Caco-2 (cell line): ENCODE measurements around the gene SORCS2. TPM values are rescaled to one million over a fixed set of nuclear protein-coding genes. Genes with fewer than 3 reads are reported as not detected.

Source experiments
- BruUV-seq: library from RNA; stranded (reverse); fragments of 400-500 nt; replicated peaks from 2 replicates; lab custom pipeline; 2021; lab: Mats Ljungman, UMichigan
- CTCF ChIA-PET: fragments of 300-600 bp; sonication (Branson Sonifier 250); formaldehyde crosslinking; loops from one replicate; lab custom pipeline; 2022; ENCODE audit warnings: antibody characterized with exemption; lab: Charles Lee
- POLR2A ChIA-PET: fragments of 300-600 bp; sonication (Branson Sonifier 250); formaldehyde crosslinking; loops from one replicate; lab custom pipeline; 2022; ENCODE audit warnings: antibody characterized with exemption; lab: Charles Lee
- DNase-seq, 2 experiments: peaks; one replicate each; pipeline versions ENCODE4 v3.0.0 to v3.0.0-alpha.2; 2020 to 2022
- H3K27me3 ChIP-seq: replicated peaks from 2 replicates; pipeline ENCODE4 v1.6.0; 2011; ENCODE audit warnings: low read length; ENCODE audit not compliant: control insufficient read depth, insufficient read depth
- H3K36me3 ChIP-seq: 2 replicates; pipeline ENCODE4 v1.5.1; 2011; ENCODE audit warnings: low read length; ENCODE audit not compliant: control insufficient read depth, insufficient read depth
- H3K4me1 ChIP-seq: fragments of 250-450 bp; sonication (Bioruptor Pico); 2 replicates; pipeline ENCODE4 v1.5.1; 2020; ENCODE audit warnings: mild to moderate bottlenecking
- H3K4me3 ChIP-seq: 2 replicates; pipeline ENCODE4 v1.5.1; 2011; ENCODE audit warnings: low read depth, mild to moderate bottlenecking, control low read depth, low read length
- H3K9me3 ChIP-seq: fragments of 250-450 bp; sonication (Bioruptor Pico); 2 replicates; pipeline ENCODE4 v1.5.1; 2020; ENCODE audit warnings: mild to moderate bottlenecking, moderate library complexity
- H3K27ac Mint-ChIP-seq: one replicate; pipeline ENCODE4 v1.8.0; 2022; ENCODE audit warnings: mixed read lengths; ENCODE audit not compliant: unreplicated experiment
- H3K27me3 Mint-ChIP-seq: one replicate; pipeline ENCODE4 v1.8.0; 2022; ENCODE audit warnings: mixed read lengths; ENCODE audit not compliant: insufficient read depth, unreplicated experiment
- H3K36me3 Mint-ChIP-seq: one replicate; pipeline ENCODE4 v1.8.0; 2022; ENCODE audit warnings: mild to moderate bottlenecking, mixed read lengths; ENCODE audit not compliant: insufficient read depth, unreplicated experiment
- H3K4me1 Mint-ChIP-seq: one replicate; pipeline ENCODE4 v1.8.0; 2022; ENCODE audit warnings: low read depth, mixed read lengths; ENCODE audit not compliant: unreplicated experiment
- H3K4me3 Mint-ChIP-seq: one replicate; pipeline ENCODE4 v1.8.0; 2022; ENCODE audit warnings: mild to moderate bottlenecking, moderate library complexity, mixed read lengths; ENCODE audit not compliant: unreplicated experiment
- H3K9me3 Mint-ChIP-seq: one replicate; pipeline ENCODE4 v1.8.0; 2022; ENCODE audit warnings: mixed read lengths; ENCODE audit not compliant: unreplicated experiment
- intact Hi-C: fragments of 100-400 bp; cut with micrococcal nuclease; formaldehyde crosslinking; loops from one replicate; pipeline ENCODE4 v1.10.0; 2022; ENCODE audit not compliant: unreplicated experiment
- total RNA-seq: library from RNA; stranded (reverse); gene quantifications from 2 replicates; pipeline ENCODE4 v1.2.3, GENCODE V29; 2022
- TF ChIP-seq, protein P1 (sequence below), 2 experiments: fragments of 200-600 bp in 1 of 2; IDR thresholded peaks; 1 replicate in 1 of 2; 2 replicates in 1 of 2; pipeline versions ENCODE4 v1.5.1 to v1.8.0; 2011 to 2022; ENCODE audit warnings: antibody characterized with exemption in 1 of 2, control low read depth in 1 of 2, inconsistent platforms in 1 of 2, low read depth in 1 of 2, low read length in 1 of 2, mild to moderate bottlenecking in 1 of 2, moderate library complexity in 1 of 2; ENCODE audit not compliant: insufficient read depth in 1 of 2, severe bottlenecking in 1 of 2, unreplicated experiment in 1 of 2

Gene SORCS2
- total RNA-seq, 1 experiment from 2014 or later, result 1.6 TPM

- TF ChIP-seq, protein P1, sequence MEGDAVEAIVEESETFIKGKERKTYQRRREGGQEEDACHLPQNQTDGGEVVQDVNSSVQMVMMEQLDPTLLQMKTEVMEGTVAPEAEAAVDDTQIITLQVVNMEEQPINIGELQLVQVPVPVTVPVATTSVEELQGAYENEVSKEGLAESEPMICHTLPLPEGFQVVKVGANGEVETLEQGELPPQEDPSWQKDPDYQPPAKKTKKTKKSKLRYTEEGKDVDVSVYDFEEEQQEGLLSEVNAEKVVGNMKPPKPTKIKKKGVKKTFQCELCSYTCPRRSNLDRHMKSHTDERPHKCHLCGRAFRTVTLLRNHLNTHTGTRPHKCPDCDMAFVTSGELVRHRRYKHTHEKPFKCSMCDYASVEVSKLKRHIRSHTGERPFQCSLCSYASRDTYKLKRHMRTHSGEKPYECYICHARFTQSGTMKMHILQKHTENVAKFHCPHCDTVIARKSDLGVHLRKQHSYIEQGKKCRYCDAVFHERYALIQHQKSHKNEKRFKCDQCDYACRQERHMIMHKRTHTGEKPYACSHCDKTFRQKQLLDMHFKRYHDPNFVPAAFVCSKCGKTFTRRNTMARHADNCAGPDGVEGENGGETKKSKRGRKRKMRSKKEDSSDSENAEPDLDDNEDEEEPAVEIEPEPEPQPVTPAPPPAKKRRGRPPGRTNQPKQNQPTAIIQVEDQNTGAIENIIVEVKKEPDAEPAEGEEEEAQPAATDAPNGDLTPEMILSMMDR (IDR thresholded peaks at IDR 0.05; ENCODE audit: insufficient read depth in 1 of 2, low read depth in 1 of 2, low read length in 1 of 2, severe bottlenecking in 1 of 2, unreplicated experiment in 1 of 2), result no peak
- no peak for DNase-seq
- Mint-ChIP-seq H3K27me3 (no peaks in the 10 kb centered on the region), H3K4me3 (no peak overlapping the region), H3K9me3 (no peaks in the 10 kb centered on the region), H3K4me1 (peaks cover 23% of the 10 kb centered on the region), H3K36me3 (no peaks in the 10 kb centered on the region), H3K27ac (no peak overlapping the region)
- CTCF ChIA-PET, result no interaction called here
- Histone ChIP-seq H3K4me1 (no peaks in the 10 kb centered on the region), H3K27me3 (no peaks in the 10 kb centered on the region), H3K4me3 (no peak overlapping the region), H3K36me3 (no peaks in the 10 kb centered on the region), H3K9me3 (no peaks in the 10 kb centered on the region)
- POLR2A ChIA-PET, result no interaction called here
- intact Hi-C loops, result no loop called here
- no TSS peak for BruUV-seq
These were observed 5.6 kb downstream of the SORCS2 start for GRCh38 chr4:7197910-7198309.

DNA sequence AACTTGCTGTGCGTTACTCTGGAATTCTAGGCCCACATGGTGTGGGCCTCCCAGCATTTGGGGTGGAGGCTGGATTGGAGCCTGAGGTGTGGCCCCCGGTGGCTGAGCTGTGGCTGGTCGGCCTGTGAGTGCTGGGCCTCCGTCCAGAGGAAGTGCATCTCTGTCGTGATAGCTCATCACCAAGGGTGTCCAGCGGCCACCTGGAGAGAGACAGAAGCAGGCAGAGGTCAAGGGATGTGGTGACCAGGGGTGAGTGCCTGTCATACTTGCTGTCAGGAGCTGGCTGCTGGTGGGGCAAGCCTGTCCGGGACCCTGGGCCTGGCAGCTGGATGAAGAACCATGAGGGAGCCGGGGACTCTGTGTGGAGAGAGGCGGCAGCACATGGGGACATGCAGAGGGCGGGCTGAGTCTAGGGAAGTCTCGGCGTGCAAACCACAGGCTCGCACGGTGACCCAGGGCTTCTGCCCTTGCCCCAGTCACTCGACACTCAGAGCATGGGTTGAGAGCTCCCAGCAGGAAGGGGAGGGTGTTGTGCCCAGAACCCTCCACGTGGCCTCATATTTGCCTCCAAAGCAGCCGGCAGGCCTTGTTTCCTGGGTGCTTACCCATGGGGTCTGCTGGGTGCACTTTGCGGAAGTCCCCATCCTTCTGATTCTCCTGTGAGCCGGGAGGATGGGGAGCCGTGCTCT lies 6.2 kb downstream of the SORCS2 start:
- POLR2A ChIA-PET, result no interaction called here
- CTCF ChIA-PET, result no interaction called here
- Mint-ChIP-seq H3K36me3 (no peaks in the 10 kb centered on the region), H3K27ac (no peak overlapping the region), H3K9me3 (no peaks in the 10 kb centered on the region), H3K4me1 (peaks cover 23% of the 10 kb centered on the region), H3K27me3 (no peaks in the 10 kb centered on the region), H3K4me3 (no peak overlapping the region)
- TF ChIP-seq, protein P1 (IDR thresholded peaks at IDR 0.05; ENCODE audit: insufficient read depth in 1 of 2, low read depth in 1 of 2, low read length in 1 of 2, severe bottlenecking in 1 of 2, unreplicated experiment in 1 of 2), result no peak
- Histone ChIP-seq H3K4me3 (no peak overlapping the region), H3K27me3 (no peaks in the 10 kb centered on the region), H3K9me3 (no peaks in the 10 kb centered on the region), H3K4me1 (no peaks in the 10 kb centered on the region), H3K36me3 (no peaks in the 10 kb centered on the region)
- no TSS peak for BruUV-seq
- DNase-seq, result no peak
- intact Hi-C loops, result no loop called here

DNA sequence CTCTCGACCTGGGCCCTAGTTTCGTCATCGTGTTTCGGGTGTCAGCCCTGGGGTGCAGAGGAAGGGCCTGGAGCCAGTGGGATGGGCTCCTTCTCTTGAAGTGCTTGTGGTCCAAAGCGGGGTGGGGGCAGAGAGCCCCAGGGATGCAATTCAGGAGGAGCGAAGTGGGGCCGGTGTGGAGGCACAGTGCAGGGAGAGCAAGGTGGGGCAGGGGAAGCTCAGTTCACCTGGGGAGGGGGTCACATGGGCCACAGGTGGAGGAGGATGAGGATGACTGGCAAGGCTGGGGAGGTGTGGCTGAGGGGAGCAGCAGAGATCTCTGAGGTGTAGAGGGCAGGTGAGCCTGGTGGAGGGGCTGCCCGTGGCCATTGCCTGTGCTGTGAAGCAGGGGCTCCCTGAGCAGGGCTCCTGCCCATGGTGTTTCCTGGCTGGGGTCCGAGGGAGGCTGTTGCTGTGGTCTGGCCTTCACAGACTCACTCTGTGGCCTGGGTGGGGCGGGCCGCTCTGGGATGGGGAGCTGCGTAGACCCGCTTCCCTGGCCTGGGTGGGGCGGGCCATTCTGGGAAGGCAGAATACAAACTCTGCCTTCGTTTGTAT lies 6.9 kb downstream of the SORCS2 start:
- H3K9me3 ChIP-seq, result no peaks in the 10 kb centered on the region
- no peak for DNase-seq
- no peaks in the 10 kb centered on the region for H3K27me3 ChIP-seq
- no peak overlapping the region for H3K4me3 Mint-ChIP-seq
- H3K27ac Mint-ChIP-seq, result no peak overlapping the region
- ChIA-PET CTCF (no interaction called here), POLR2A (no interaction called here)
- H3K4me1 ChIP-seq, result no peaks in the 10 kb centered on the region
- no peaks in the 10 kb centered on the region for H3K36me3 ChIP-seq
- H3K36me3 Mint-ChIP-seq, result no peaks in the 10 kb centered on the region
- TF ChIP-seq, protein P1 (IDR thresholded peaks at IDR 0.05; ENCODE audit: insufficient read depth in 1 of 2, low read depth in 1 of 2, low read length in 1 of 2, severe bottlenecking in 1 of 2, unreplicated experiment in 1 of 2), result no peak
- intact Hi-C loops, result no loop called here
- H3K27me3 Mint-ChIP-seq, result no peaks in the 10 kb centered on the region
- no TSS peak for BruUV-seq
- H3K9me3 Mint-ChIP-seq, result no peaks in the 10 kb centered on the region
- peaks cover 23% of the 10 kb centered on the region for H3K4me1 Mint-ChIP-seq
- H3K4me3 ChIP-seq, result no peak overlapping the region
